Choroid plexus epithelial cell (primary cell): Measurements from ENCODE around the gene PCDH10.

Source experiments
- DNase-seq: peaks from one replicate; pipeline ENCODE4 v3.0.0-alpha.2; 2010; ENCODE audit warnings: low read depth
- H3K4me3 ChIP-seq: 2 replicates; pipeline ENCODE4 v1.5.1; 2011; ENCODE audit warnings: low read depth, mild to moderate bottlenecking, control low read depth, low read length, moderate library complexity
- TF ChIP-seq, protein P1 (sequence below): conservative IDR thresholded peaks from 2 replicates; pipeline ENCODE4 v1.5.1; 2011; ENCODE audit warnings: low read depth, mild to moderate bottlenecking, control low read depth, inconsistent platforms, low read length, moderate library complexity

PCDH10 gene

DNA sequence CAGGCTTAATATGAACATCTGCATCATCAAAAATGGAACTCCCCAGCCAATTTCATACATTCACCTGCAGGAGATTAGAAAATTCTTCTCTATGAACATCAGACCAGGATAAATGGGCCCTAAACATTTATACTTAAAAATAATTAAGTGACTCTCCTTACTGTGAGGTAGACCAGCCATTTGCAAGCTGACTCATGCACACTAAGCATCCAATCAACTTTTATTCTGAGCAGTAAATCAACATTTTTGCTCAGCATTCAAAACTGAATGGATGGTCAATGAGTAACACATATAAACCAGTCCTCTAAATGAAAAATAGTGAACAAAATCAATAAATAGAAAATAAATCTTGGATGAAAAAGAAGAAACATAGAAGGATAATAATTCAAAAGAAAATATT is 19.9 kb upstream of the PCDH10 start:
- H3K4me3 ChIP-seq, result no peak overlapping the region
- DNase-seq, result no peak

DNA sequence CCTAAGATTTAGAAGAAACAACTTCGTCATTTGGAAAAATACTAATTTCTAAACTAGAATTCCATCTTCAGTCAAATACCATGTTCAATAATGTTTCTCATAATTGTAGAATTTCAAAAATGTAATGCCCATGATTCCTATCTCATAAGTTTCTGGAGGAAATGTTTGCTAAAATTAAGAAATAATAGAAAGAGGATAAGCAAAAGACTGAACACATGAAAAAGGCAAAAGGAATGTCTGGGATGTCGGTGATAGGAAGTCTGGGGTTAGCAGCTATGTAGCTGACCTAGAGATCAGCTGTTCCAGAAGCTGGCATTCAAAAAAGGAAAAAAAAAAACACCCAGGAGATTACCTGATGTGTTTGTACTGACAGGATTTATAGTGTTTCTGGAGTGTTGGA is 18.9 kb upstream of the PCDH10 start:
- TF ChIP-seq, protein P1, sequence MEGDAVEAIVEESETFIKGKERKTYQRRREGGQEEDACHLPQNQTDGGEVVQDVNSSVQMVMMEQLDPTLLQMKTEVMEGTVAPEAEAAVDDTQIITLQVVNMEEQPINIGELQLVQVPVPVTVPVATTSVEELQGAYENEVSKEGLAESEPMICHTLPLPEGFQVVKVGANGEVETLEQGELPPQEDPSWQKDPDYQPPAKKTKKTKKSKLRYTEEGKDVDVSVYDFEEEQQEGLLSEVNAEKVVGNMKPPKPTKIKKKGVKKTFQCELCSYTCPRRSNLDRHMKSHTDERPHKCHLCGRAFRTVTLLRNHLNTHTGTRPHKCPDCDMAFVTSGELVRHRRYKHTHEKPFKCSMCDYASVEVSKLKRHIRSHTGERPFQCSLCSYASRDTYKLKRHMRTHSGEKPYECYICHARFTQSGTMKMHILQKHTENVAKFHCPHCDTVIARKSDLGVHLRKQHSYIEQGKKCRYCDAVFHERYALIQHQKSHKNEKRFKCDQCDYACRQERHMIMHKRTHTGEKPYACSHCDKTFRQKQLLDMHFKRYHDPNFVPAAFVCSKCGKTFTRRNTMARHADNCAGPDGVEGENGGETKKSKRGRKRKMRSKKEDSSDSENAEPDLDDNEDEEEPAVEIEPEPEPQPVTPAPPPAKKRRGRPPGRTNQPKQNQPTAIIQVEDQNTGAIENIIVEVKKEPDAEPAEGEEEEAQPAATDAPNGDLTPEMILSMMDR, result no peak
- peak; percentile 68 for DNase-seq
- no peak overlapping the region for H3K4me3 ChIP-seq

More for the DNA sequence above, 19.9 kb upstream of the PCDH10 start:
- TF ChIP-seq, protein P1, result no peak

DNA sequence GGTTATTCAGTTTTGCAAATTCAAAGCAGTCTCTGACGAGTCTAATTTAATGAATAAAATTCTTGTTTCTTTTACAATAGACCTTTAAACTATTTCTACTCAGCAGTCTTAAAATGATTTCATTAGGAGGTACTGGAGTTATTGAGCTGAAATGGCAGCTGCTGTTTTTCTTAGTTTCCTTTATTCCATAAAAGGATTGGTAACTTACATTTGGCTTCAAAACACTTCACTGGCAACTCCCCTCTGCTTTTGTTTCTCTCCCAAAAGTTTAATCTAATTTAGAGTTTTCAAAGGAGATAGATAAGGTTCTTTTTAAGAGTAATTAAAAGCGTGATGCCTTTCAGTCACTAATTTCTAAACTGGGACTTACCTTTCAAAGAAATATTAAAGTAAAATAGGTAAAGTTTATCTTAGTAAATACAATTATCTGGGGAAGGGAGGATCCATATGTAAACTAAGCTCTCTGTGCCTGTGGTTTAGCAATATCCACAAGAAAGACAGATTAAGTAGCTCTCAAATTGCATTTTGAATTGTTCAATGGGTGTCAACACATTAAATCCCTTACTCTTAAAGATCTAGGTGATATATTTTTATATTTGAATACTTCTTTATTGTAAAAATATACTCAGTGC is 17.1 kb upstream of the PCDH10 start:
- no peak for DNase-seq
- TF ChIP-seq, protein P1, result no peak
- H3K4me3 ChIP-seq, result no peak overlapping the region

- DNase-seq, result no peak
- H3K4me3 ChIP-seq, result no peak overlapping the region
- TF ChIP-seq, protein P1, result no peak
Measured at GRCh38 chr4:133136833-133137232, 12.3 kb upstream of the PCDH10 start.

DNA sequence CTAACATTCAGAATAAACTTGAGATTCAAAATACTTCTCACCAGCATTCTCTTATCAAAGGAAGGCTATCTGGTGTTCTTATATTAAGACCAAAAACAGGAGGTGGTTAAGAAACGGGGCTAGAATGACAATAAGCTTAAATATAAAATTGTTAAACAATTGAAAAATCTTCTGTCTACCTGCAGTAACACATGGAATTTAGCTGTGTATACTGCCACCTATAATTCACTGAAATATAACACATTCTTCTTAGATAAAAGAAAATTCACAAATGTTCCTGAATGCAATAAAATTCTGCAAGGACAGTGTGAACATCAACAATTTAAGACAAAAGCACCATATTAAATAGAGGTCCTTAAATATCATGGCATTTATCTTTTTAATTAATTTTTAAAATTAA is 11.5 kb upstream of the PCDH10 start:
- TF ChIP-seq, protein P1, result no peak
- no peak for DNase-seq
- H3K4me3 ChIP-seq, result no peak overlapping the region

DNA sequence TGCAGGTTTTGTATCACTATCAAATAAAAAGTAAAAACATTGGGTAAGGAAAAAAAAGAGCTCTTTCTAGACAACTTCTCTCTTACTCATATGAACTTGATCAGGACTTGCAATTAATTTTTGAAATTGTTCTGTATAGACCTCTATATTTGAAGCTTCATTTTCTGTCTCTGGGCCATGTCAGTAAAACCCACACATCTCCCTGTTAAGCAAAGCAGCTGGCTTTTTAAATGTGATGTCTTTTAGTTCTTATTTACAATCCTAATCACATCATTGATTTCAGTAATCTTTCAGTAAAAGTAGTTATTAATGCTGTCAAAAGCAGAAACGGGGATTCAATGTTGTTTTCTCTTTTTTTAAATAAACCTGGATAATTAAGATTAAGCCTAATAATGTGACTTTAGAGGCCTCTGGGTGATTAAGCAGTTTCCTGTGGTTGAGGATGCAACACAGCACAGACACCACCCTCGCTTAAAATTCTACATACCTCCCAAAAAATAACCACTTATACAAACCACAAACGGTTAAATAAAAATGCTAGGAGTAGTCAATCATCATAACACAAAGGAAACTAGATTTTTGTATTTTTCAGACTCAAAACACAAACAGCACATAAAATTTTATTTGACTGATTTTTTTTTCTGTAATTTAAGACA is 5.2 kb upstream of the PCDH10 start:
- DNase-seq, result no peak
- no peak overlapping the region for H3K4me3 ChIP-seq
- TF ChIP-seq, protein P1, result no peak

- DNase-seq, result no peak
- no peak overlapping the region for H3K4me3 ChIP-seq
- TF ChIP-seq, protein P1, result no peak
Measured at GRCh38 chr4:133145241-133145640, 3.9 kb upstream of the PCDH10 start.
